HTERT RPE-1 (cell line): ENCODE data around the gene FOXA2.

Experiments
- in situ Hi-C: fragments of 300-500 bp; cut with MboI; formaldehyde crosslinking; loops from 4 replicates; pipeline ENCODE4 v1.14.3; 2020; ENCODE audit warnings: low sequenced_read_pairs

Gene FOXA2

GRCh38 chr20:22584922-22585785 is 782 bp upstream of the FOXA2 start:
- in situ Hi-C loops, result no loop called here

DNA sequence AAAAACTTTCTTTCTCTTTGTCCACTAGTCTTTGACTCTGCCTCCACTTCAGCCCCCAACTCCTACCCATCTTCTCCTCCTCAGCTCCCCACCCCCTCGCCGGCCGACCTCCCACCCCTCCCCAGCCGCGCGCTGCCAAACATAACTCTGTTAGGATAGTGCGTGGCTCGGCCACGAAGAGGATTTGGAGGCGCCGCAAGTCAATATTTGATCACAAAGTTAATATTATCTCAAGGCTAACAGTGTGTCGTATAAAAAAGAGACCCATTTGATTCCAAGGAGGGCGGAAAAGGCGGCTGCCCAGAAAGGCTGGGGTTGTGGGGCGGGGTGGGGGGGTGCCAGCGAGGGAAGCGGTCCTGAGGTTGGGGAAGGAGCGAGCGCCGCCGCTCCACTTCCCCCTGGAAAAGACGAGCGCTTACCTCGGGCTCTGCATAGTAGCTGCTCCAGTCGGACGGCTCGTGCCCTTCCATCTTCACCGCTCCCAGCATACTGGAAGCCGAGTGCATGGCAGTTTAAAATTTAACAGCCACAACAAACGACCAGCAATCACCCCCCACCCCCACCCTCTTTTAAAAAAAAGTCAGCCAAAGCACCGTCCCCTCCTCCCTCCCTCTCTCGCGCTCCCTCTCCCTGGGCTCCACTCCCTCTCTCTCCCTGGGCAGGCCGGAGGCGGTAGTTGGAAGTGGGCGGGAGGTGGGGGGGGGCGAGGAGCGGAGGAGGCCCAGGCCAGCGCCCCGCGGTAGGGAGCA is 425 bp downstream of the FOXA2 start:
- in situ Hi-C loops, result no loop called here

- in situ Hi-C loops, result no loop called here
Observed at GRCh38 chr20:22582964-22583772, 1.2 kb downstream of the FOXA2 start.

- in situ Hi-C loops, result no loop called here
Observed at GRCh38 chr20:22582386-22582963, 1.9 kb downstream of the FOXA2 start.

GRCh38 chr20:22581437-22582385 is 2.7 kb downstream of the FOXA2 start:
- in situ Hi-C loops, result no loop called here

GRCh38 chr20:22579711-22580697 is 4.4 kb downstream of the FOXA2 start:
- in situ Hi-C loops, result no loop called here

DNA sequence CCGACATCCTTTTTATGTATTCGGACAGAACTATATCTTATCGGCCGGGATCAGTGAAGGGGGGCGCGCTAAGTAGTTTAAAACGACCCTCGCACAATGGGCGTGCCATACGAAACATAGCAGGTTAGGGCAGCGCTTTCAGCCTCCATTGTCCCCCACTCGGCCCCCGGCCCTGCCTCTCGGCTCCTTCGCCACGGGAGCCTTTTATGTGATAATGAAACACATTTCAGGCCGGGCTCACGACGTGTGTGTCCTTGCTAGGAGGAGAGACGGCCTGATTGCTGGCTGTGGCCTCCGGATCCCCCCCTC is 5.3 kb downstream of the FOXA2 start:
- in situ Hi-C loops, result no loop called here

DNA sequence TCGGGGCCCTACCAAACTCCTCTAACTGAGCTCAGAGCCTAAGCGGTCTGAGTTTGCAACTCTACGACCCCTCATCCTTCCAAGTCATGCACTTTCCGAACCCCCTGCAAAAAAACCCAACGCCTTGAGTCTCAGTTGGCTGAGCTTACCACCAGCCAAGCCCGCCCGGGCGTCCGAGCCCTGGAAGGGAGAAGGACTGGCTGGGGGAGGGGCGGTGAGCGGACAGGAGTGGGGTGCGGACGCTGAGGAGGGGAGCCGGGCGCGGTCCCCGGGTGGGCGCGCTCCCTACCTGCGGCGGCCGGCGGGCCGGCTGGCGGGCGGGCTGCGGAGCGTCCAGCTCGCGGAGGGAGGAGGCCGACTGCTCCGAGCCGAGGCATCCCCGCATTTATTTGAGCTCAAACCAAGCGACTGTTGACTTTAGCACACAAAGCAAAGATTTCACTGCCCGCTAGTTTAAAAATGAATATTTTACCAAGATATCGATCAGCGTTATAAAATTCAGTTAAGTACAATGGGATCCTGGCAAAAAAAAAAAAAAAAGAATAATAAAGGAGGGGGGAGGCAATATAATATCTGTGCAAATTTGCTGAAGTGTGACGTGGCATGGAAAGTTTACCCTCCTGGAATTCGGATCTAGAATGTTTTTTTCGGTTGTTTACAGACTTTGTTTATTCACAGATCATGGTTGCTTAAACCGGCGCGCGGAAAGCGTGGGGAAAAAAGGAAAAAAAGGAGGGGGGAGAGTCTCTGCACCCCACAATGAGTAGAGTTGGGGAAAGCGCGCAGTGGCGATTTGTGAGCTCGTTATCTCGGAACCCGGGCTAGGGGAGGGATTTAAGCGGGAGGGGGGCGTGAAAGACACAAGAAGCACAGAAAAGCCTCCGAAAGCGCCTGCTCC is 5.9 kb downstream of the FOXA2 start:
- in situ Hi-C loops, result no loop called here

- in situ Hi-C loops, result no loop called here
Observed at GRCh38 chr20:22577515-22578220, 6.7 kb downstream of the FOXA2 start.

DNA sequence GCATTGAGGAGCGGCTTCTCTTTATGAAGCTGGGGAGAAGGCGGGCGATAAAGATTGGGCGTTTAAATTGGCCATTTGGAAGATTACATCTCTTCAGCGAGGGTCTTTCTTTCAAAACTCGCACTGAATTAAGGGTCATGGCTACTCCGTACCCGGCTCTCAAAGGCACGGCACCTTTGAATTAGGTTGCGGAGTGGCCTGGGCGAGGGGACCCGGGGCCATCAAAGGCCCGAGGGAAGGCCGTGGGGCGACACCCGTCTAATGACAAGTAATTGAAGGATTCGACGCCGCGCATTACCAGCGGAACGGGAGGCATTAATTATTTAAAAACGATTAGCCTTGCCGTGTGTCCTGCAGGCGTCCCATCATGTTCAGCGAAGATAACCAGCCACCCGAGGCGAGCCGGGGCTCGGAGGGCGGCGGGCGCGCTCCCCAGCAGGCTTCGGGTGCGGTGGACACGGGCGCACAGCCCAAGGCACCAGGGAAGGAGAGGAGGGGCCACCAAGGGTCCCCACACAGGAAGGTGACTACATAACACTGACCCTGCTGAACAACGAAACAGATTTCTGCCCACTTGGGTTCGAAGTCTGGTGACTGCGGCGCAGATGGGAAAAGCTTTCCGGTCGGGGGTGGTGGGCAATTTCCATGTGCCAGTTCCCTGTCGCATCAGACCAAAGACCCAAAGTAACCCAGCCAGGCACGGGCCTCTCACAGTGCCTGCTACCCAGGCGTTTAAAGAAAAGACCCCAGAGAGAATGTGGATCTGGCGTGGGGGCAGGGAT is 7.4 kb downstream of the FOXA2 start:
- in situ Hi-C loops, result no loop called here

DNA sequence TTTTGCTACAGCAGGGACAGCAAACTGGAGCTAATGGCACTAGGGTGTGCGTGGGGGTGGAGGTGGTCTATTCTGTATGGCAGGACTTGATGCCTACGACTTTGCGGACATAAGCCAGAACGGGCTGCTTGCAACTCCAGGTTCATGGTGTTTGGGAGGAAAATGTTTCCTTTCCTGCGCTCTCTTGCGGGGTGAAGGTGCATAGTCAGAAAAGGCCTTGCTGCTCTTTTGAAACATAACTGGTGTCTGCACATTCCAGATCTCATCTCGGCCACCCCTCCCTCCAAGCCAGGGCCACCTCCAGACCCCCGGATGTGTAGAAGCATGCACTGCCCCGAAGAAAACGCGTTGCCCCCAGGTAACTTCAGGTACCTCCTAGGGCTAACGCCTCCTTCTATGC is 8.1 kb downstream of the FOXA2 start:
- in situ Hi-C loops, result no loop called here

- in situ Hi-C loops, result no loop called here
Observed at GRCh38 chr20:22575737-22576136, 8.6 kb downstream of the FOXA2 start.

- in situ Hi-C loops, result no loop called here
Observed at GRCh38 chr20:22575087-22575721, 9.2 kb downstream of the FOXA2 start.

DNA sequence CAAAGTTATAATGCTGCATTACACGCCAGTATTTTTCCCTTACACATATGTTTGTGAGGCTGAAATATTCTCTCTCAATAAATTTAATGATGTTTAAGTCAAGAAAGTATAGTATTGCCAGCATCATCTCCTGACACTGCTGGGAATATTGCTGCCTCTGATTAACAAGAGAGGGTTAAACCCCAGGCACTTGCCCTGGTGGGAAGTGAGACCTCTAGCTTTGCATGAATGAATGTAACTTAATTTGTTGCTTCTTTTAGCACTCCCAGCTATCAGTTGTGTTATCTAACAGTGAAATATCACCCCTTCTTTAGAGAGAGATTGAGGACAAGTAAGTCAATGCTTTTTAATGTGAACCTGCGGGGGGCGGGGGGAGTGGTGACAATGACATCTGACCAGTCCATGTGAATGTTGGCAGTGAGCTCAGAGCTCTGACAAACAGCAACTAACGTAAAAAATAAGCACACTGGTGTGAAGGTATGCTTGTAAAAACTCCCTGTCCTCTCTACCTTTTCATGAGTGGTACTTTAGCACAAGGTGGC is 9.8 kb downstream of the FOXA2 start:
- in situ Hi-C loops, result no loop called here

GRCh38 chr20:22572491-22572890 is 11.9 kb downstream of the FOXA2 start:
- in situ Hi-C loops, result no loop called here

GRCh38 chr20:22572023-22572422 is 12.3 kb downstream of the FOXA2 start:
- in situ Hi-C loops, result no loop called here
